Activated CD8-positive, alpha-beta memory T cell treated with anti-CD3 and anti-CD28 coated beads for 1 hour (primary cell): ENCODE data around the gene AKT3.

Experiments used
- DNase-seq, 2 donors: peaks; one replicate each; pipeline ENCODE4 v3.0.0-alpha.2; 2020; ENCODE audit warnings: low read depth in 1 of 2; ENCODE audit errors: extremely low read depth in 1 of 2

AKT3 gene

GRCh38 chr1:243562473-243562872 is 287.6 kb downstream of the AKT3 start:
- DNase-seq: no peak

- no peak for DNase-seq
Observed at GRCh38 chr1:243561588-243562319, 288.3 kb downstream of the AKT3 start.

GRCh38 chr1:243559575-243560162 is 290.4 kb downstream of the AKT3 start:
- no peak for DNase-seq

- no peak for DNase-seq
Observed at GRCh38 chr1:243558576-243558975, 291.5 kb downstream of the AKT3 start.

- DNase-seq: no peak
Observed at GRCh38 chr1:243557866-243558265, 292.2 kb downstream of the AKT3 start.

GRCh38 chr1:243554686-243555085 is 295.4 kb downstream of the AKT3 start:
- DNase-seq: no peak

- no peak for DNase-seq
Observed at GRCh38 chr1:243553090-243553489, 297.0 kb downstream of the AKT3 start.

- no peak for DNase-seq
Observed at GRCh38 chr1:243550276-243550675, 299.8 kb downstream of the AKT3 start.

- DNase-seq: no peak
Observed at GRCh38 chr1:243549791-243550190, 300.3 kb downstream of the AKT3 start.

- DNase-seq: no peak
Observed at GRCh38 chr1:243549108-243549507, 300.9 kb downstream of the AKT3 start.

- DNase-seq: no peak
Observed at GRCh38 chr1:243548516-243548915, 301.5 kb downstream of the AKT3 start.

GRCh38 chr1:243547891-243548290 is 302.2 kb downstream of the AKT3 start:
- no peak for DNase-seq

- DNase-seq: no peak
Observed at GRCh38 chr1:243546457-243546856, 303.6 kb downstream of the AKT3 start.

GRCh38 chr1:243543501-243543900 is 306.5 kb downstream of the AKT3 start:
- DNase-seq: no peak

- no peak for DNase-seq
Observed at GRCh38 chr1:243542739-243543415, 307.2 kb downstream of the AKT3 start.

- no peak for DNase-seq
Observed at GRCh38 chr1:243539636-243540035, 310.4 kb downstream of the AKT3 start.

- DNase-seq: no peak
Observed at GRCh38 chr1:243535014-243535413, 315.0 kb downstream of the AKT3 start.

- DNase-seq: no peak
Observed at GRCh38 chr1:243529512-243529911, 320.5 kb downstream of the AKT3 start.

GRCh38 chr1:243528459-243529121 is 321.5 kb downstream of the AKT3 start:
- no peak for DNase-seq

- DNase-seq: no peak
Observed at GRCh38 chr1:243526180-243526579, 323.9 kb downstream of the AKT3 start.

- DNase-seq: no peak
Observed at GRCh38 chr1:243525085-243525487, 325.0 kb downstream of the AKT3 start.

GRCh38 chr1:243523766-243524165 is 326.3 kb downstream of the AKT3 start:
- DNase-seq: no peak
